Stimulated activated CD4-positive, alpha-beta T cell treated with anti-CD3 and anti-CD28 coated beads, Interleukin-1b, Interleukin-23, amount 100 ng/mL, for 4 hours (primary cell): Measurements from ENCODE around the gene DPYSL5.
"Not testable (repeated sequence)": the region's sequence is repeated elsewhere in the genome, so short reads cannot be mapped to it uniquely, and the experiment has no call there.

Experiments
- DNase-seq, 2 donors: peaks; one replicate each; pipeline ENCODE4 v3.0.0-alpha.2; 2020; ENCODE audit warnings: low read depth in 2 of 2

DPYSL5 gene

GRCh38 chr2:26847655-26848335, at the start of gene DPYSL5:
Gene DPYSL5, plus strand, starts transcription at chr2:26848132. Its CDS starts 50,368 bp downstream, at chr2:26898500.
- DNase-seq: peak in 1 of 2 donors; percentile 18

- DNase-seq: no peak
Observed at GRCh38 chr2:26801328-26801727, 46.6 kb upstream of the DPYSL5 start.

- DNase-seq: no peak
Observed at GRCh38 chr2:26801796-26802195, 46.1 kb upstream of the DPYSL5 start.

GRCh38 chr2:26805241-26805676, 42.7 kb upstream of the DPYSL5 start:
- DNase-seq: no peak

GRCh38 chr2:26807788-26808460, 40.0 kb upstream of the DPYSL5 start:
- DNase-seq: no peak

- no peak for DNase-seq
Observed at GRCh38 chr2:26809211-26809610, 38.7 kb upstream of the DPYSL5 start.

- DNase-seq: no peak
Observed at GRCh38 chr2:26809876-26810577, 37.9 kb upstream of the DPYSL5 start.

GRCh38 chr2:26811261-26811660, 36.7 kb upstream of the DPYSL5 start:
- no peak for DNase-seq

GRCh38 chr2:26811791-26812694, 35.9 kb upstream of the DPYSL5 start:
- no peak for DNase-seq

- no peak for DNase-seq
Observed at GRCh38 chr2:26812731-26813130, 35.2 kb upstream of the DPYSL5 start.

- DNase-seq: not testable (repeated sequence)
Observed at GRCh38 chr2:26814072-26814765, 33.7 kb upstream of the DPYSL5 start.

- DNase-seq: no peak
Observed at GRCh38 chr2:26816893-26817292, 31.0 kb upstream of the DPYSL5 start.

- DNase-seq: no peak
Observed at GRCh38 chr2:26818255-26818654, 29.7 kb upstream of the DPYSL5 start.

GRCh38 chr2:26818972-26819371, 29.0 kb upstream of the DPYSL5 start:
- no peak for DNase-seq

GRCh38 chr2:26820932-26821331, 27.0 kb upstream of the DPYSL5 start:
- no peak for DNase-seq

- DNase-seq: no peak
Observed at GRCh38 chr2:26822877-26823276, 25.1 kb upstream of the DPYSL5 start.

GRCh38 chr2:26838121-26838906, 9.6 kb upstream of the DPYSL5 start:
- DNase-seq: no peak

GRCh38 chr2:26840937-26841610, 6.9 kb upstream of the DPYSL5 start:
- DNase-seq: no peak

- no peak for DNase-seq
Observed at GRCh38 chr2:26843041-26843440, 4.9 kb upstream of the DPYSL5 start.

GRCh38 chr2:26845021-26845420, 2.9 kb upstream of the DPYSL5 start:
- no peak for DNase-seq
